OCI-LY7 (cell line): ENCODE results near the gene AOPEP. TPM values are rescaled to one million over a fixed set of nuclear protein-coding genes. Genes with fewer than 3 reads are reported as not detected.

ENCODE experiments used
- BruUV-seq: library from RNA; stranded (reverse); fragments of 400-500 nt; replicated peaks from 2 replicates; lab custom pipeline; 2021; lab: Mats Ljungman, UMichigan
- CTCF ChIA-PET: fragments of 300-600 bp; sonication (Branson Sonifier 250); formaldehyde crosslinking; loops from one replicate; lab custom pipeline; 2022; ENCODE audit warnings: antibody characterized with exemption; ENCODE audit not compliant: unreplicated experiment; lab: Charles Lee
- POLR2A ChIA-PET: fragments of 300-600 bp; sonication (Branson Sonifier 250); formaldehyde crosslinking; loops from one replicate; lab custom pipeline; 2022; ENCODE audit warnings: antibody characterized with exemption; lab: Charles Lee
- DNase-seq: peaks from one replicate; pipeline ENCODE4 v3.0.0-alpha.2; 2015; ENCODE audit warnings: low spot score
- H2AFZ ChIP-seq: fragments of 200-600 bp; sonication (generic), shearing (Covaris generic); 2 replicates; pipeline ENCODE4 v1.6.1; 2014; ENCODE audit warnings: mild to moderate bottlenecking, antibody characterized with exemption, low read length, moderate library complexity
- H3K27ac ChIP-seq: fragments of 200-600 bp; sonication (generic); 2 replicates; pipeline ENCODE4 v1.5.1; 2014; ENCODE audit warnings: mixed run types, low read depth, mild to moderate bottlenecking, moderate library complexity, low read length, inconsistent platforms; ENCODE audit not compliant: poor library complexity, severe bottlenecking
- H3K36me3 ChIP-seq: fragments of 200-600 bp; sonication (generic); 2 replicates; pipeline ENCODE4 v1.6.1; 2014; ENCODE audit warnings: mild to moderate bottlenecking, antibody characterized with exemption, low read length, moderate library complexity, mixed read lengths; ENCODE audit not compliant: insufficient read depth
- H3K4me1 ChIP-seq: fragments of 200-600 bp; sonication (generic); 2 replicates; pipeline ENCODE4 v1.5.1; 2014; ENCODE audit warnings: mild to moderate bottlenecking, low read length; ENCODE audit not compliant: insufficient read depth, poor library complexity, severe bottlenecking
- H3K4me2 ChIP-seq: fragments of 200-600 bp; sonication (generic); 2 replicates; pipeline ENCODE4 v1.6.1; 2014; ENCODE audit warnings: mild to moderate bottlenecking, low read length
- H3K4me3 ChIP-seq: fragments of 200-600 bp; sonication (generic); 2 replicates; pipeline ENCODE4 v1.5.1; 2014; ENCODE audit warnings: mild to moderate bottlenecking, low read depth, low read length; ENCODE audit not compliant: poor library complexity, severe bottlenecking
- H3K79me2 ChIP-seq: fragments of 200-600 bp; sonication (generic); 2 replicates; pipeline ENCODE4 v1.6.1; 2016; ENCODE audit warnings: low read depth, mild to moderate bottlenecking, low read length, moderate library complexity, mixed read lengths; ENCODE audit not compliant: insufficient read depth
- H3K9me2 ChIP-seq: fragments of 200-600 bp; sonication (generic); 2 replicates; pipeline ENCODE4 v1.6.1; 2016; ENCODE audit warnings: mild to moderate bottlenecking, low read length, mixed read lengths; ENCODE audit not compliant: insufficient read depth
- H3K9me3 ChIP-seq: fragments of 200-600 bp; sonication (generic); 2 replicates; pipeline ENCODE4 v1.6.1; 2014; ENCODE audit warnings: mild to moderate bottlenecking, mixed run types, low read length, mixed read lengths
- H4K20me1 ChIP-seq: fragments of 200-600 bp; sonication (generic); 2 replicates; pipeline ENCODE4 v1.6.1; 2014; ENCODE audit warnings: mild to moderate bottlenecking, antibody characterized with exemption, low read length, moderate library complexity, mixed read lengths; ENCODE audit not compliant: insufficient read depth
- EZH2phosphoT487 ChIP-seq: fragments of 200-600 bp; sonication (generic); IDR thresholded peaks from 2 replicates; pipeline ENCODE4 v1.6.1; 2018; ENCODE audit warnings: low read depth, borderline replicate concordance, mild to moderate bottlenecking, mixed run types, antibody characterized with exemption, low read length, moderate library complexity, mixed read lengths
- intact Hi-C: fragments of 100-400 bp; cut with micrococcal nuclease; formaldehyde crosslinking; loops from one replicate; pipeline ENCODE4 v1.10.0; 2022; ENCODE audit not compliant: unreplicated experiment
- total RNA-seq, 2 experiments: library from RNA; depleted of rRNA in 1 of 2; stranded (reverse); fragments of >200 nt in 1 of 2; shearing (Covaris generic) in 1 of 2; gene quantifications; 2 replicates each; pipeline ENCODE4 v1.2.3, GENCODE V29; 2014 to 2022
- TF ChIP-seq, protein P1 (sequence below): fragments of 200-600 bp; sonication (generic); conservative IDR thresholded peaks from 2 replicates; pipeline ENCODE4 v1.5.1; 2014; ENCODE audit warnings: mild to moderate bottlenecking, antibody characterized with exemption, low read length, moderate library complexity, mixed read lengths

AOPEP gene
- total RNA-seq, 2 experiments from 2014 or later: 17.3 to 24.3 TPM

DNA sequence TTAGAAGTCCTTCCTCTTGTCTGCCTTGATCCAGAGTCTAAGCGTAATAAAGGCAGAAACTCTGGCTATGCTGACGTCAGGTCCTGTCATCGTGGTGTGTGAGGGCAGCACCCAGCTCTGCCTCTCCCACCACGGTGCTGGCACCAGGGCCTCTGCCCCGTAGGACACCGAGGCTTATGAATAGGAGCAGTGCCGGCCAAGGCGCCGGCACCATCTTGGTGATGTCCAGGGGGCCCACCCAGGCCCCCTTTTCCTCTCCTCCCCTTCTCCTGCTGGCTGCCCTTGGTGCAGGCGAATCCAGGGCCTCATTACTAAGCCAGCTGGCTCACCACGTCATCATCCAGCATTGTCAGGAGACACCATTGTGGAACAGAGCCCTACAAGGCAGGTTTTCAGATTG, 338.7 kb downstream of the AOPEP start:
- CTCF ChIA-PET: no interaction called here
- POLR2A ChIA-PET: no interaction called here
- Histone ChIP-seq H3K27ac (no peak overlapping the region), H3K9me2 (no peaks in the 10 kb centered on the region), H2AFZ (no peak overlapping the region), H3K36me3 (no peaks in the 10 kb centered on the region), H3K4me3 (no peak overlapping the region), H3K79me2 (no peaks in the 10 kb centered on the region), H3K4me1 (no peaks in the 10 kb centered on the region), H4K20me1 (no peaks in the 10 kb centered on the region), H3K9me3 (no peaks in the 10 kb centered on the region), H3K4me2 (no peak overlapping the region)
- no peak for DNase-seq
- no TSS peak for BruUV-seq
- intact Hi-C loops: no loop called here
- TF ChIP-seq, protein P1, sequence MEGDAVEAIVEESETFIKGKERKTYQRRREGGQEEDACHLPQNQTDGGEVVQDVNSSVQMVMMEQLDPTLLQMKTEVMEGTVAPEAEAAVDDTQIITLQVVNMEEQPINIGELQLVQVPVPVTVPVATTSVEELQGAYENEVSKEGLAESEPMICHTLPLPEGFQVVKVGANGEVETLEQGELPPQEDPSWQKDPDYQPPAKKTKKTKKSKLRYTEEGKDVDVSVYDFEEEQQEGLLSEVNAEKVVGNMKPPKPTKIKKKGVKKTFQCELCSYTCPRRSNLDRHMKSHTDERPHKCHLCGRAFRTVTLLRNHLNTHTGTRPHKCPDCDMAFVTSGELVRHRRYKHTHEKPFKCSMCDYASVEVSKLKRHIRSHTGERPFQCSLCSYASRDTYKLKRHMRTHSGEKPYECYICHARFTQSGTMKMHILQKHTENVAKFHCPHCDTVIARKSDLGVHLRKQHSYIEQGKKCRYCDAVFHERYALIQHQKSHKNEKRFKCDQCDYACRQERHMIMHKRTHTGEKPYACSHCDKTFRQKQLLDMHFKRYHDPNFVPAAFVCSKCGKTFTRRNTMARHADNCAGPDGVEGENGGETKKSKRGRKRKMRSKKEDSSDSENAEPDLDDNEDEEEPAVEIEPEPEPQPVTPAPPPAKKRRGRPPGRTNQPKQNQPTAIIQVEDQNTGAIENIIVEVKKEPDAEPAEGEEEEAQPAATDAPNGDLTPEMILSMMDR: no peak
- no peak for TF ChIP-seq EZH2phosphoT487

DNA sequence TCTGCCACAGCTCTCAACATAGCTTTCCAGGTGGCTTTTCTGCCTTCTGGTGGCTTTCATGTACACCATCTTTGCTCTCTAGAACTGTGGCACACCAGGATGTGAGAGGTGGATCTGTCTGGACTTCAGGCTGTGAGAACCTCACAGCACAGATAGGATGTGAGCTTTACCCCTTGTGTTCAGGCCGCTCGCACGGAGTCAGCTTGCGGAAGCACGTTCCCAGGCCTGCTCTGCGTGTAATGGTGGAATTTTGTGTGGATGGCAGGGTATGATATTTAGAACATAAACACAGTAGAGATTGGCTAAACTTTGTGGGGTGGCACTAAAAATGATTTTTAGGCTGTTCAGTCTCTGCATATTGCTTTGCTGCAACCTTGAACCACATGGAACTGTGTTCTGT, 340.6 kb downstream of the AOPEP start:
- CTCF ChIA-PET: no interaction called here
- no peak for DNase-seq
- TF ChIP-seq, protein P1: no peak
- TF ChIP-seq EZH2phosphoT487: no peak
- no peaks in the 10 kb centered on the region for H3K4me1 ChIP-seq
- H3K9me3 ChIP-seq: no peaks in the 10 kb centered on the region
- no peaks in the 10 kb centered on the region for H4K20me1 ChIP-seq
- no peaks in the 10 kb centered on the region for H3K9me2 ChIP-seq
- no peaks in the 10 kb centered on the region for H3K36me3 ChIP-seq
- POLR2A ChIA-PET: interaction anchor here (0.5 to 0.6 kb wide), 2 partner anchors 26 to 251 kb away, joined by 3 to 5 read pairs; no protein-coding TSS in a partner anchor
- no TSS peak for BruUV-seq
- H3K27ac ChIP-seq: no peak overlapping the region
- H2AFZ ChIP-seq: no peak overlapping the region
- no peak overlapping the region for H3K4me3 ChIP-seq
- intact Hi-C loops: no loop called here
- H3K4me2 ChIP-seq: no peak overlapping the region
- H3K79me2 ChIP-seq: no peaks in the 10 kb centered on the region

DNA sequence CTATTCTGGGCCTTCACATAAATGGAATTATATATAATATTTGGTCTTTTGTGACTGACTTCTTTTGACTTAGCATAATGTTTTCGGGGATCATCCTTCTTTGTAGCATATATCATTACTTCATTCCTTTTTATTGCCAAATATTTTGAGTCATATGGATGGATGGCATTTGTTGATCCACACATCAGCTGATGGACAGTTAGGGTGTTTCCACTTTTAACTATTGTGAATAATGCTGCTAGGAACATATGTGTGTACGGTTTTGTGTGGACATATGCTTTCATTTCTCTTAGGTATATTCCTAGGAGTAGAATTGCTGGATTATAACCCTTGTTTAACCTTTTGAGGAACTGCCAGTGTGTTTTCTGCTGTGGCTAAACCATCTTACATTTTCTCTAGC, 341.4 kb downstream of the AOPEP start:
- Histone ChIP-seq H3K27ac (no peak overlapping the region), H3K36me3 (no peaks in the 10 kb centered on the region), H3K4me3 (no peak overlapping the region), H3K4me2 (no peak overlapping the region), H3K79me2 (no peaks in the 10 kb centered on the region), H3K9me3 (no peaks in the 10 kb centered on the region), H3K9me2 (no peaks in the 10 kb centered on the region), H2AFZ (no peak overlapping the region), H3K4me1 (no peaks in the 10 kb centered on the region), H4K20me1 (no peaks in the 10 kb centered on the region)
- no peak for DNase-seq
- ChIA-PET POLR2A (interaction anchor here (0.6 kb wide), 1 partner anchor 790 kb away, joined by 3 read pairs; no protein-coding TSS in a partner anchor), CTCF (no interaction called here)
- intact Hi-C loops: no loop called here
- TF ChIP-seq EZH2phosphoT487: no peak
- TF ChIP-seq, protein P1: no peak
- no TSS peak for BruUV-seq
